Activated CD8-positive, alpha-beta memory T cell treated with anti-CD3 and anti-CD28 coated beads for 48 hours (primary cell): ENCODE measurements around the gene STK26.
"Not testable (repeated sequence)": the region's sequence is repeated elsewhere in the genome, so short reads cannot be mapped to it uniquely, and the experiment has no call there.

Experiments used
- DNase-seq, 3 experiments: peaks; one replicate each; pipeline ENCODE4 v3.0.0-alpha.2; 2020; ENCODE audit warnings: low read depth in 2 of 3, low spot score in 2 of 3

STK26 gene

DNA sequence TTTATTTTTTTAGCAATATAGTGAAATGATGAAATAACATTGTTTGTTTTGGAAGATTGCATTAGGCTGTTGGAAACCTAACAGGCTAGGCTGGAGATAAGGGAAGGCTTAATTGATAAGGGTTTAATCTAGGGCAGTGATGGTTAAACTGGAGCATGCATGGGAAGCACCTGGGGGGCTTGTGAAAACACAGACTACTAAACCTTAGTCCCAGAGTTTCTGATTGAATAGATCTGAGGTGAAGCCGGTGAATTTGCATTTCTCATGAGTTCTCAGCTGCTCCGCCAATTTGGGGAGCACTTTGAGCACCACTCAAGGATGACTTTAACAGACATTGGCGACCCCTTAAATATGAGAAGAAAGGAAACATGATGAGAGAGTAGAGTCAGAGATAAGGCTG lies 11.5 kb downstream of the STK26 start:
- DNase-seq = no peak

DNA sequence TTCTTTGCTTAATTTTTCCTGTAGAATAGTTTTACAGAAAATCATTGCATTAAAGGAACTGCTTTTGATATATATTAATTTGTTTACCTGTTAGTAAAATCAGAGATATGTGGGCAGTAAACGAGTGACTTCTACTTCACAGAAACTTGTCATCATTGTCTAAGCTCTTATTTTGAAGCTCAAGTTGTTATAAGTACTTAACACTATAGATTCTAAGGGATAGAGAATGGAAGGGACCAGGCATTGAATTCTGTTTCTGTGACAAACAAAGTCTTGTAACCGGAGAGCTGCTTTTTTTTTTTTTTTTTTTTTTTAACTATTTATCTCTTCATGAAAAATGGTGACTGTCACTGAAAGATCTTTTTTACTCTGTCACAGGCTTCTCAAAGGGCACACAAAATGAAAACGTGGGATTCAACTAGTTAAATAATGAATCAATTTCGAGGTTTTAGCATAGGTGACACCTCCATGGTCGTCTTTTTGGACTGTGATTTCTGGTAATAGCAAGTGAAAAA lies 14.4 kb downstream of the STK26 start:
- DNase-seq = no peak

DNA sequence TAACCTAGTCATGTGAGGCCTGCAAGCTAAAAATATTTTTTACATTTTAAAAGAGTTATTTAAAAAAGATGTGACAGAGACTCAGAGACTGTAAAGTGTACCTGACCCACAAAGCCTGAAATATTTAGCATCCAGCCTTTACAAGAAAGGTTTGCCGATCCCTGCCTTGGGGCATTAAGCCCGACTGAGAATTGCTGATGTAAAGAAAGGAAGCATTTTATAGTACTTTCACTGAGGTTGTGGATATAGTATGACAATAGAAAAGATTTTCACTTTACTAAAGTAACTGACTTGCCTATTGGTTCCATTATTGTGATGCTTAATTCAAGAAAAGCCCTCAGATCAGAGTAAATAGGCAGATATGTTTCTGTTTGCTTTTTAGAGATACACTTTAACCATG lies 17.0 kb downstream of the STK26 start:
- no peak for DNase-seq

DNA sequence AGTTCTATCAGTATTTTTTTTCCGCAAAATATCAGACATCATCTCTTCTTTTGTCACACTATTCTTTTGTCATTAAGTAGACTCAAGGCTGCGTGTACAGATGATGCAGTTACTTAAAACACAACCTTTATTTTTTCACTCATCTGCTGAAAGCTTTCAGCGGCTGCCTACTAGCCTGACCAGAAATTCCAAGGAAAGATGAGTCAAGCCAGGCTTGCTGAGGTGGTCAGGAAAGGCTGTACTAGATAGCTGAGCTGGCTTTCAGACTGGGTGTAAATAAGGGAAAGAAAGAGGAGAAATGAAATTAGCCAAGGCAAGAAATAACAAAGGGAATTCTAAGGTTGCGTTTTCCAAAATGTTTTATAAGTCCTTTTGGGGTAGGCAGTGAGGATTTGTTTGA lies 17.9 kb downstream of the STK26 start:
- no peak for DNase-seq

DNA sequence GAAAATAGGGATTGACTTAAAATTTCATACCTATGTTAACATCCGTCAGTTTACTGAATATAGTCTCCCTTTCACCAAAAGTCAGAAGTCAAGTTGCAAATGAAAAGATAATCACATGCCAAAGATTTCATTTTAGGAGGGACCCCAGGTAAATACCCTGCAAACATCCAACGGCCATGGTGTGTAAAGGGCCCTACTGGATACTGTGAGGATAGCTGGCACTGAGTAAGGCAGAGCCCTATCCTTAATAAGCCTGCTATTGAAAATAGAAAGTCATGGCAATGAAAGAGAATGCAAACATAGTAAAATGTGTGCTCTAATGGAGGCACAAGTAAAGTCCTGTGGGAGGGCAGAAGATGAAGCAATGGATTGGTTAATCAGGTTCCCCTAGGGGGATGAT lies 20.9 kb downstream of the STK26 start:
- no peak for DNase-seq

DNA sequence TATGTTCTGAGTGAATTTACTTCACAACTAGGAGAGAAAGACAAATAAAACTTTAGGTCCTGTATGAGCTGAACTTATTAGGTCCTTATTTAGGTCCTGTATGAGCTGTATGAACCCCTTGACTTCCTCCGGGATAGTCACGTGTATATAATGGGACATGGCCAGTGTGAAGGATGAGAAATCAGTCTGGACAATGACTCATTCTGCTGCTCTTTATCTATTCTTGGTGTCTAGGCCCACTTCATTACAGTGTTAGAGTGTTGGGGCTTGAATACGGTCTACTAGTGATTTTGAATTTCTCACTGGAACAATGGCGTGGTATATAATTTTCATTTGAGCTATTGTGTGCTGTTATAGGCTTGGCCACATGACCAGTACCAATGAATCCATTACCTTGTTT lies 21.9 kb downstream of the STK26 start:
- no peak for DNase-seq

DNA sequence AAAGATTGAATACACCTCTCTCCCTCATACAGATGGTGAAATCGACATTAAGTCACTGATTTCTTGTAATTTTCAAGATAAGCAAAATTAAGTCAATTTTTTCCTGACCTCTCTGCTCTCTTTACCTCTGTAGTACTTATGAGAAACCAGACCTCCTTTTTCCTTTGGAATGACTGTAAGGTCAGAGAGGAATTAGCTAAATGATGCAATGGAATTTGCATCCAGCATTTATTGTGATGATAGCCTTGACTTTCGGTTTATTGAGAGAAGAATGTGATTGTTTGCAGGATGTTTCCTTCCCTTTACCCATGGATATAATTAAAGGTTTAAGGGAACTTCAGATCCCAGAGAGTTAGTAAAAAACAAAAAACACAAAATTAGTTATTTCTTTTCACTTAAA lies 22.4 kb downstream of the STK26 start:
- no peak for DNase-seq

DNA sequence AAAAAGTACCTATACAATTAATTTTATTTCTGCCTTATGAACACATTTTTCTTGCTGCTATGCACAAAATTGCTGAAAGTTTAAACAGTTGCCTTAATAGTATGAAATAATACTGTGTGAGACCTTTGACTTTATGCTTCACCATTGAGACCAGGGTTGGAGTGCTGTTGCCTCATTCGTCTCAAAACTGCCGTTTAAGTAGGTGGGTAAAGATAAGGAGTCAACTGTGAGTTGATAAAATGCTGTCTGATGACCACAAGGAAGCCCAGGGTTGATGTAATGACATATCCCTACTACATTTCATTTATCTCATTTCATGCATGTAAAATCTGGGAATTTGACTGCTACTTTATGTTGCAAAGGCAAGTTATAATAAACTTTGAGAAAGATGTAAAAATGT lies 23.4 kb downstream of the STK26 start:
- no peak for DNase-seq

DNA sequence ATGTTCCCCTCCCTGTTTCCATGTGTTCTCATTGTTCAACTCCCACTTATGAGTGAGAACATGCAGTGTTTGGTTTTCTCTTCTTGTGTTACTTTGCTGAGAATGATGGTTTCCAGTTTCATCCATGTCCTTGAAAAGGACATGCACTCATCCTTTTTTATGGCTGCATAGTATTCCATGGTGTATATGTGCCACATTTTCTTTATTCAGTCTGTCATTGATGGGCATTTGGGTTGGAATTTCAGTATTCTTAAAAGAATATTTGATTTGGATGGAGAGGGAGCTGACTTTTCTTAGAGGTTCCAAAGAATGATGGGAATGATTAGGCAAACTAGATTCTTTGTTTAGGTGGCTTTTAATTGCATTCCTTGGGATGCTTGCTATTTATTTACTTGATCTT lies 28.7 kb downstream of the STK26 start:
- DNase-seq = not testable (repeated sequence)

DNA sequence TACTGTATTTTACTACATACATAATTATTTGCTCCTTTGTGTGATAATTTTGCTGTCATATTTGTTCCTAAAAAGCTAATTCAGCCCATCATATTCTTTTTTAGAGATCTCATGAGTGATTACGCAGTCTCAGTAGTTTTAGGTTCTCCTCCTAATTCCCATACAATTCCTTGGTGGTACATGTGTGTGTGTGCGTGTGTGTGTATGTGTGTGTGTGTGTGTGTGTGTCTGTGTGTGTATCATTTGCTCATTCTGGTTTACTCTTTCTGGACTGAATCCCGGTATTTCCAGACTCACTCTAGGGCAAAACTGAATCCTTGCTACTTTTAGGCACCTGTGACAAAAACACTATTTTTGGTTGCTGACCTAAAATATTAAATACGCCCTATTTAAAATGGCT lies 34.9 kb downstream of the STK26 start:
- no peak for DNase-seq

DNA sequence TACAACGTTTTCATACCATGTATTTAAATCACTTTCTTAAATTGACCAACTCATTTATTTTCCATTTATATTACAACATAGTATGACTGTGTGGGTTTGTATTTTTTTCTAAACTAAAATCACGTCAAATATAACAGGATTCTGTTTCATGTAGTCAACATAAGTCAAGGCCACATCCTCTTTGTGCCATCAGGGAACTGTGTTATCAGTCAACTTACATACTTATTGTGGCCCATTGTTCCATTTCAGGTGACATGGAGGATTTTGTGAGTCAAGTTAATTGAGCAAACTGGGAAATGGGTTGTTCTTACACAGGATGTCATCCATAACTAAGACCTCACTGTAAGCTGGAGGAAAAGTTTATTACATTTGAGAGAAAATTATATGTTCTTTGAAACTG lies 35.9 kb downstream of the STK26 start:
- no peak for DNase-seq

DNA sequence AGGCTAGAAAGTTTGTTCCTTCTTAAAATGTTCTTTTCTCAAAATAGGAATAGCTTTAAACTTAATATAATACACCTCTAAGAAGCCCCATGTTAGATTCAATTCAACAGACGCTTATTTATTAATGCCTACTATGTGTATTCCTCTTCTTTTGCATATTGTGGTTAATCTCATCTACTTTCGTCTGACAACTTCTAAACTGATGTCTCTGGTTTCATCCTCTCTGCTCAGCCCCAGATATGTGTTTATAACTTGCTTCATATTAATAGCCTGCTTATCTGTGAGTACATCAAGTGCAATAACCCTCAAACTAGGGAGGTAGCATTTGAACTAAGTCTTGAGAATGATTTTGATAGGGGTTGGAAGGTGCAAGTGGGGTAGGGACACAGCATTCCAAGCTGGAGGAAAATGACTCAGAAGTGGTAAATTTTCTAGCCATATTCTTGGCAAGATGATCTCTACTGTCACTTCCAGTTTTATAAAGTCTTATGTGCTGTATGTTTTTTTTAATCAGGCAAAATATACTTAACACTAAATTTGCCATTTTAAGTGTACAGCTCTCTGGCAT lies 37.0 kb downstream of the STK26 start:
- DNase-seq = no peak

DNA sequence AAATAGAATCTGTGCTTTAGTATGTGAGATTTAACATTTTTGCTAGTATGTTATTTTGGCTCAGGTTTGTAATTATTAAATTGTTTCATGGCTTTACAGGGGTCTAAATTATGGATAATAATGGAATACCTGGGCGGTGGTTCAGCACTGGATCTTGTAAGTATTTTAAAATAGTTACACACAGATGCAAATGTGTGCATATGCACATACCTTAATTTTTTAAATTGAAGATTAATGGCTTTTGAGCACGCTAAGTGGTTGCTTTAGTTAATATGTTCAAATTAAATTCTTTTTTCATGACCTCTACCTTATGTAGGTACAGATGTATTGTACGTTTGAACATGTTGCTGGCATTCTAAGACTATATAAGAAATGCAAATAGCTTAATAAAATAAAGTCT lies 40.2 kb downstream of the STK26 start:
- DNase-seq = no peak

DNA sequence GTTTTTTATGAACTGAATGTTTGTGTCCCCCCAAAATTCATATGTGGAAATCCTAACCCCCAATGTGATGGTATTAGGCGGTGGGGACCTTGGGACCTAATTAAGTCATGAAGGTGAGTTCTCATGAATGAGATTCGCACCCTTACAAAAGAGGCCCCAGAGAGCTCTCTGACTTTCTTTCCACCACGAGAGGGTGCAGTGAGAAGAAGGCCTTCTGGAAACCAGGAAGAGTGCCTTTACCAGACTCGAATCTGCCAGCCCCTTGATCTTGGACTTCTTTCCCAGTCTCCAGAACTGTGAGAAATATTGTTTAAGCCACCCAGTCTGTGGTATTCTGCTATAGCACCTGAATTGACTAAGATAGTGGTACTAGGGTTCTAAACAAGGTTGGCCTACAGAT lies 40.8 kb downstream of the STK26 start:
- no peak for DNase-seq

DNA sequence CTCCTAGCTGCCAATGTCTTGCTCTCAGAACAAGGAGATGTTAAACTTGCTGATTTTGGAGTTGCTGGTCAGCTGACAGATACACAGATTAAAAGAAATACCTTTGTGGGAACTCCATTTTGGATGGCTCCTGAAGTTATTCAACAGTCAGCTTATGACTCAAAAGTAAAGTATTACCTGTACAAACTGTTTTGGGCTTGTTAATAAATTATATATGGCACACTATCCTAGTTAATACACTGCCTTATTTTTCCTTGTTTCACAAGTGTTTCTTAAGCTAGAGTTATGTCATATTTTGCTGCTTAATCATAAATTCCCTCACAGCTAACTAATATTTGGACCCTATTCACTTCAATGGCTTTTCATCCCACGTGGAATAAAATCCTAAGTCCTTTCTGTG lies 45.3 kb downstream of the STK26 start:
- no peak for DNase-seq

DNA sequence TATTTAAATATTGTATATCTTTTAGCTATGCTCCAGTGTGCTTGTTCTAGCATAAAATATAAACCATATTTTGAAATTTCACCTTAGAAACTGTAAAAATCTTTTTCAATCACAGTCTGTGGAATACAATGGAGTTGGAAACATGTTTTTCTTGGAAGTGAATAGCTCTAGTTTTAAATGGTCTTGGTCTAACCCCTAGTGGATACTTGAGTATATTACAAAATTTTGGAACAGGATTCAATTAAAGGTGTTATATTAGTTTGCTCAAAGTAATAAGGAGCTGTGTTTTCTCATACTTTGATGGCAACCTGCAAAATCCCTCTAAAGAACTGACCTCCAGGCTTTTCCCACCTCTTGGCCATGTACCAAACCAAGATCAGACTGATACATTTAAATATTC lies 48.2 kb downstream of the STK26 start:
- DNase-seq = no peak

DNA sequence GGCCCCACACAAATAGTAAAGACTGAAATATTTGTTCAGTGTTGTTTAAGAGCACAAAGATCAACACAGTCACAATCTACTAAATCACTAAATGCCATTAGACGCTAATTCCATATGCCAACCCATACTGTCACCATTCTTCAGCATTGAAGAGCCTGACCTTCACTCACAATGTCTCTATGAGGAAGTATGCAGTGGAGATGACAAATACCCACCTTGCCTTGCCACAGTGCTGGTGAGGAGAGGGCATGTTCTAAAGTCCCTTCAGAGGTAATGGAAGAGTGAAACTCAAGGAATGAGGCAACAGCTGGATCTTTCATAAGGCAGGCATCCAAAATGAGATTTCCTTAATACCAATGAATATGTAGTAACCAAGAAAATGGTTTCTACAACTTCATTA lies 54.3 kb downstream of the STK26 start:
- no peak for DNase-seq

DNA sequence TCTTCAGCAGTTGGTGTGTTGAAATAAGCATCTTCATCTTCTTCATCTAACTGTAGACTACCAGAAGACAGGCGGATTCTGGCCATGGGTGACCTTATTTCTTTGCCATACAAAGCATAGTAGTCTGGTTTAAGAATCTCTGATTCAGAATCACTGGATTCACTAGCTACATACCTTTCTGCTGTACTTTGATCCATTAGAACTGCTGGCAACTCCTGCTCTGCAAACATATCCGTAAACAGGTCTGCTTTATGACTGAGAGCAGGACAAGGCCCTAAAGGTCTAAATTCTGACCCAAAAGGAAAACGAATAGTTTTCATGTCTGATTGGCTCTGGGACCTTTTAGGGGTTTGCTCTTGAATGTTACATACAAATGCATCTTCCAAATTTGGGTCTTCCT lies 54.8 kb downstream of the STK26 start:
- DNase-seq = no peak

DNA sequence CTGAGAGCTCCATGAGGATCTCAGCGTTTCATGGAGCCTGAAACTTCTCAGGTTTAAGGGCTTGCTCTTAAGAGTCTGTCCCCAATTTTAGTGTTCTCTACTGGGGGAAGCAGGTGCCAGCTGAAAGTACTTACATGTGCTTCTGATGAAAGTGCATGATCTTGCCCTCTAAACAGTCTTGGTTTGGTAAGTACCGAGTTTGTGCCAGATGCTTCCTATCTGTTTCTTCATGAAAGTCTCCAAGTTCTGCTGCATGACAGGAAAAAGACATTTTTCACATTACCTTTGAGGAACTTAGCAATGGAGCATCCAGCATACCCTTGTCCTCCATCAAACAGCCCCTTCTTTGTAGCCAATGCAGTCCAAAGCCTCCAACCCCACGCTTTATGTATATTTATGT lies 62.7 kb downstream of the STK26 start:
- no peak for DNase-seq

DNA sequence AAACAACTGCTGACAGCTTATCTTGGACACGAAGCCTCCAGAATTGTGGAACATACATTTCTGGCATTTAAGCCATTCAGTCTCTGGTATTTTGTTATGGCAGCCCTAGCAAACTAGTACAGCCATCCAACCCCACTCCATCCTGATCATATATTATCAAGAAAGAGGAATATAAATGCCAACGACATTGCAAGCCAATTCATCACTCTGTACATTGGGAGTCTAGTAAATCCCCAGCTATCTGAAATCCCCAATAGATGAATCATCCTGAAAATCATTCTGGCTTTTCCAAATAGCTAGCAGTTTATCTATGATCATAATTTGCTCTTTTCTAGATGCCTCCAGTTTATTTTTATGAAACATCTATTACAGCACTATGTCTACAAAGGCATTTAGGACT lies 63.6 kb downstream of the STK26 start:
- DNase-seq = no peak

DNA sequence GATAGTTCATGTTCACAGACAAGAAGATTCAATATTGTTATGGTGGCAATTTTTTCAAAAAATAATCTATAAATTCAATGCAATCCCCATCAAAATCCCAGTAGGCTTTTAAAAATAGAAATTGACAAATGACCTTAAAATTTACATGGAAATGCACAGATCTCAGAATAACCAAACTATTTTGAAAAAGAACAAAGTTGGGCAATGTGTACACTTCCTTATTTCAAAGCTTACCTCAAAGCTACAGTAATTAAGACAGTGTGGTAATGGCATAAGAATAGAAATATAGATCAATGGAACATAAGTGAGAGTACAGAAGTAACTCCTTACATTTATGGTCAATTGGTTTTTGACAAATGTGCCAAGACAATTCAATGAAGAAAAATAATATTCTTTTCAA lies 65.8 kb downstream of the STK26 start:
- no peak for DNase-seq

DNA sequence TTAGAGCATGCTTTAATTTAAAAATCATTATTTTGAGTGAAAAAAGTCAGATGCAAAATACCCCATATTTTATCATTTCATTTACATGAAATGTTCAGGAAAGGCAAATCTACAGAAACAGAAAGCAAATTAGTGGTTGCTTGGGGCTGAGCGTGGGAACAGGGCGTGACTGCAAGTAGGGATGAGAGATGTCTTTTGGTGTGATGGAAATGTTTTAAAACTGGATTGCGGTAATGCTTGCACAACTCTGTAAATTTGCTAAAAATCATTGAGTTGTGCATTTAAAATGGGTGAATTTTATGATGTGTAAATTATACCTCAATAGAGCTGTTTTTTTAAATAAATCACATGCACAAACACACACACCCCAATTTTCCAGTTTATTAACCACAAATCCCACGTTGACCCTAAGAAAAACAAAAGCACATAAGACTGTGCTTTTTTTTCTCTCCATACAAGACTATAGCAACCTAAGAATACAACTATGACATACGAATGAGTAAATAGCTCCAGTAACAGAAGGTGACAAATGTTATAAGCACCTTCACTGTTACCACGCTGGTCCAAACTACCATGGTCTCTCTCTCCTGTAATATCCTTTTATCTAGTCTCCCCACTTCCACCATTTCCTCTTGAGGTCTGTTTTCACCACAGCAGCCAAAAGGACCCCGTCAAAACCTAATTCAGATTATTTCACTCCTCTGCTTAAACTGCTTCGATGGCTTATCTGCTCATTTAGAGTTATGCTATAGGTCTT lies 67.5 kb downstream of the STK26 start:
- no peak for DNase-seq

DNA sequence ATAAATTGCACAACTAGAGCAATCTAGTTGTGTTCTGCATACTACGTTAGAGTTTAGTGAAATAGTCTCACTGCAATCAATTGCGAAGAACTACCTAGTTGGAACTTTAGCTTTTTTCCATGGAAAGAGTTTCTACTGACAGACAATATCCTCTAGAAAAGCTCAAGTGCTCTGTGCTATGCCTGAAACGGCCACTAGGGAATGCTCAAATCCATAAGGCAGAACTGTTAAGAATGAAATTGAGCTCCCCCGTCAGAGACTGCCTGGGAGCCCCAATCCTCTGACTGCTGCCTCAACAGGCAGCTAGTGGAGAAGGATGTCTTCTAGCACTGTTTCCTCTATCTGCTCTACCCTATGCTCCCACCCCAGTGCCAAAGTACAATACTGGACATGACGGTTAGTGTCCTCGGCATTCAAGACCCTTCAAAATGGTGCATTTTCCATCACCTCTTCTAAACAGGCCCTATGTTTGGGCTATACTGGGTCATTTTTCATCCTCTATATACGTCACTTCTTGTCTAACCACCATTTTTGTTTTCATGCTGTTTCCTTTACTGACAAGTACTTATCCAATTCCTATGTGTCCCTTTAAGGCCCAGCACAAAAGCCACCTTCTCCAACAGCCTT lies 69.5 kb downstream of the STK26 start:
- peak in 1 of 3 experiments; percentile 4 for DNase-seq
